HCT116 (cell line): ENCODE results near the gene VWA3B. TPM values are rescaled to one million over a fixed set of nuclear protein-coding genes. Genes with fewer than 3 reads are reported as not detected.

ENCODE experiments used
- ATAC-seq: fragments of 200-7000 bp; cut with Tn5 transposase; 2 replicates; pipeline ENCODE4 v1.9.1; 2020; ENCODE audit warnings: mild to moderate bottlenecking, moderate library complexity
- BruUV-seq: library from RNA; stranded (reverse); fragments of 400-500 nt; replicated peaks from 2 replicates; lab custom pipeline; 2021; lab: Mats Ljungman, UMichigan
- CTCF ChIA-PET: fragments of 300-600 bp; sonication (Branson Sonifier 250); formaldehyde crosslinking; loops from one replicate; lab custom pipeline; 2021; ENCODE audit warnings: antibody characterized with exemption; lab: Charles Lee
- POLR2A ChIA-PET: fragments of 300-600, 350-600 bp; sonication (Branson Sonifier 250); formaldehyde crosslinking; loops from one replicate; lab custom pipeline; 2021; ENCODE audit warnings: antibody characterized with exemption; lab: Charles Lee
- RAD21 ChIA-PET, 2 experiments: fragments of 300-600 bp; sonication (Branson Sonifier 250); formaldehyde crosslinking; loops; one replicate each; lab custom pipeline; 2023; ENCODE audit warnings: low total read pairs in 2 of 2; ENCODE audit not compliant: uncharacterized antibody in 2 of 2, unreplicated experiment in 2 of 2, low non-redundant PET in 1 of 2; lab: Charles Lee
- DNase-seq: peaks from one replicate; pipeline ENCODE4 v3.0.0-alpha.2; 2010; ENCODE audit warnings: low read depth, low spot score
- H2AFZ ChIP-seq: fragments of 200-600 bp; shearing (Covaris generic), sonication (generic); 2 replicates; pipeline ENCODE4 v1.6.1; 2017; ENCODE audit warnings: low read depth, mixed run types, mixed read lengths, antibody characterized with exemption, low read length; ENCODE audit not compliant: poor library complexity, severe bottlenecking
- H3K27ac ChIP-seq: 2 replicates; pipeline ENCODE4 v1.5.1; 2012; ENCODE audit warnings: low read depth, low read length
- H3K27me3 ChIP-seq: fragments of 200-600 bp; sonication (generic); 2 replicates; pipeline ENCODE4 v1.6.1; 2016; ENCODE audit warnings: mixed run types, low read length, mixed read lengths; ENCODE audit not compliant: insufficient read depth
- H3K36me3 ChIP-seq, 2 experiments: fragments of 200-500 bp in 1 of 2; fragments of 200-600 bp in 1 of 2; sonication (Bioruptor generic) in 1 of 2; sonication (generic) in 1 of 2; 2 replicates each; pipeline versions ENCODE4 v1.5.1 to v1.6.1; 2014 to 2016; ENCODE audit warnings: low read length in 2 of 2, inconsistent platforms in 1 of 2, mixed read lengths in 1 of 2, mixed run types in 1 of 2; ENCODE audit not compliant: insufficient read depth in 2 of 2, control insufficient read depth in 1 of 2
- H3K4me1 ChIP-seq, 2 experiments: fragments of 200-600 bp in 1 of 2; sonication (generic) in 1 of 2; 2 replicates each; pipeline versions ENCODE4 v1.5.1 to v1.6.1; 2012 to 2017; ENCODE audit warnings: low read length in 2 of 2, inconsistent platforms in 1 of 2, mild to moderate bottlenecking in 1 of 2, mixed read lengths in 1 of 2, mixed run types in 1 of 2, moderate library complexity in 1 of 2; ENCODE audit not compliant: insufficient read depth in 2 of 2, control insufficient read depth in 1 of 2
- H3K4me2 ChIP-seq: fragments of 200-600 bp; sonication (generic); 2 replicates; pipeline ENCODE4 v1.6.1; 2017; ENCODE audit warnings: mixed run types, low read length, mixed read lengths
- H3K4me3 ChIP-seq, 2 experiments: fragments of 200-600 bp in 1 of 2; sonication (generic) in 1 of 2; replicated peaks in 1 of 2; 2 replicates each; pipeline ENCODE4 v1.5.1; 2011 to 2016; ENCODE audit warnings: low read length in 2 of 2, control low read depth in 1 of 2, low read depth in 1 of 2, mild to moderate bottlenecking in 1 of 2, mixed read lengths in 1 of 2, mixed run types in 1 of 2
- H3K79me2 ChIP-seq: fragments of 200-600 bp; sonication (generic); 2 replicates; pipeline ENCODE4 v1.6.1; 2017; ENCODE audit warnings: mild to moderate bottlenecking, mixed run types, low read length, moderate library complexity, mixed read lengths; ENCODE audit not compliant: insufficient read depth
- H3K9ac ChIP-seq: fragments of 200-600 bp; sonication (generic); 2 replicates; pipeline ENCODE4 v1.6.1; 2016; ENCODE audit warnings: low read length, mixed read lengths
- H3K9me2 ChIP-seq: fragments of 200-600 bp; sonication (generic), shearing (Covaris generic); 2 replicates; pipeline ENCODE4 v1.6.1; 2017; ENCODE audit warnings: mixed run types, mild to moderate bottlenecking, moderate library complexity; ENCODE audit not compliant: insufficient read depth
- H3K9me3 ChIP-seq, 2 experiments: fragments of 200-500 bp in 1 of 2; fragments of 200-600 bp in 1 of 2; sonication (Bioruptor generic) in 1 of 2; sonication (generic) in 1 of 2; 2 replicates each; pipeline ENCODE4 v1.6.1; 2014 to 2017; ENCODE audit warnings: low read length in 2 of 2, mixed read lengths in 2 of 2, inconsistent platforms in 1 of 2, low read depth in 1 of 2, mild to moderate bottlenecking in 1 of 2, mixed run types in 1 of 2, moderate library complexity in 1 of 2; ENCODE audit not compliant: control insufficient read depth in 1 of 2, insufficient read depth in 1 of 2
- H4K20me1 ChIP-seq: fragments of 200-600 bp; sonication (generic), shearing (Covaris generic); 2 replicates; pipeline ENCODE4 v1.6.1; 2017; ENCODE audit warnings: mixed run types, mild to moderate bottlenecking, moderate library complexity; ENCODE audit not compliant: insufficient read depth
- ATF3 ChIP-seq: IDR thresholded peaks from 2 replicates; pipeline ENCODE4 v1.6.1; 2012
- CBX3 ChIP-seq: IDR thresholded peaks from 2 replicates; pipeline ENCODE4 v1.6.1; 2012; ENCODE audit warnings: low read depth
- CEBPB ChIP-seq: IDR thresholded peaks from 2 replicates; pipeline ENCODE4 v1.6.1; 2012; ENCODE audit warnings: low read depth
- EGR1 ChIP-seq: IDR thresholded peaks from 2 replicates; pipeline ENCODE4 v1.6.1; 2012; ENCODE audit warnings: low read depth
- EZH2 ChIP-seq: fragments of 200-600 bp; sonication (generic); IDR thresholded peaks from 2 replicates; pipeline ENCODE4 v1.6.1; 2017; ENCODE audit warnings: antibody characterized with exemption, mixed run types
- EZH2phosphoT487 ChIP-seq: fragments of 200-600 bp; IDR thresholded peaks from 2 replicates; pipeline ENCODE4 v1.6.1; 2018; ENCODE audit warnings: antibody characterized with exemption, borderline replicate concordance
- FOSL1 ChIP-seq: IDR thresholded peaks from 2 replicates; pipeline ENCODE4 v1.6.1; 2012; ENCODE audit warnings: low read depth
- JUND ChIP-seq: IDR thresholded peaks from 2 replicates; pipeline ENCODE4 v1.6.1; 2012
- POLR2A ChIP-seq: IDR thresholded peaks from 2 replicates; pipeline ENCODE4 v1.7.0; 2011; ENCODE audit warnings: borderline replicate concordance; ENCODE audit not compliant: insufficient read depth, insufficient read length; ENCODE audit errors: extremely low read depth
- POLR2AphosphoS5 ChIP-seq: IDR thresholded peaks from 2 replicates; pipeline ENCODE4 v1.6.1; 2011; ENCODE audit warnings: mild to moderate bottlenecking, low read depth, low read length, moderate library complexity
- RAD21 ChIP-seq: IDR thresholded peaks from 2 replicates; pipeline ENCODE4 v1.6.1; 2012; ENCODE audit warnings: low read depth, mild to moderate bottlenecking
- SIN3A ChIP-seq: IDR thresholded peaks from 2 replicates; pipeline ENCODE4 v1.6.1; 2012; ENCODE audit warnings: low read depth
- SRF ChIP-seq: IDR thresholded peaks from 2 replicates; pipeline ENCODE4 v1.6.1; 2012; ENCODE audit warnings: low read depth
- TCF7L2 ChIP-seq: IDR thresholded peaks from 2 replicates; pipeline ENCODE4 v1.7.0; 2011; ENCODE audit warnings: borderline replicate concordance, inconsistent platforms; ENCODE audit not compliant: insufficient read depth, insufficient read length; ENCODE audit errors: extremely low read depth
- YY1 ChIP-seq: IDR thresholded peaks from 2 replicates; pipeline ENCODE4 v1.6.1; 2011; ENCODE audit warnings: low read length, low read depth, moderate library complexity, mild to moderate bottlenecking; ENCODE audit not compliant: insufficient replicate concordance; ENCODE audit errors: extremely low read depth
- ZNF274 ChIP-seq: fragments of 200-500 bp; sonication (Bioruptor generic); IDR thresholded peaks from 2 replicates; pipeline ENCODE4 v1.6.1; 2014; ENCODE audit warnings: mild to moderate bottlenecking, low read depth, low read length, inconsistent platforms
- intact Hi-C: fragments of 100-400 bp; cut with micrococcal nuclease; formaldehyde crosslinking; loops from 2 replicates; pipeline ENCODE4 v1.10.0; 2022
- total RNA-seq: library from RNA; stranded (reverse); gene quantifications from one replicate; pipeline ENCODE4 v1.2.1, GENCODE V29; 2021; ENCODE audit not compliant: unreplicated experiment
- TF ChIP-seq, protein P1 (sequence below): IDR thresholded peaks from 2 replicates; pipeline ENCODE4 v1.6.1; 2011; ENCODE audit warnings: mild to moderate bottlenecking, low read length, moderate library complexity; ENCODE audit not compliant: insufficient replicate concordance; ENCODE audit errors: extremely low read depth
- TF ChIP-seq, protein P2 (sequence below): IDR thresholded peaks from 2 replicates; pipeline ENCODE4 v1.6.1; 2012; ENCODE audit warnings: low read depth
- TF ChIP-seq, protein P3 (sequence below), 3 experiments: fragments of 200-600 bp in 1 of 3; sonication (generic) in 1 of 3; IDR thresholded peaks in 2 of 3; conservative IDR thresholded peaks in 1 of 3; 2 replicates each; pipeline ENCODE4 v1.5.1; 2012 to 2017; ENCODE audit warnings: low read depth in 2 of 3, low read length in 2 of 3, antibody characterized with exemption in 1 of 3, borderline replicate concordance in 1 of 3, control low read depth in 1 of 3, mild to moderate bottlenecking in 1 of 3, mixed read lengths in 1 of 3, mixed run types in 1 of 3, moderate library complexity in 1 of 3; ENCODE audit not compliant: insufficient read depth in 1 of 3

The VWA3B gene
- total RNA-seq, 1 experiment from 2014 or later = 0.47 TPM

GRCh38 chr2:98110741-98111140 lies 23.8 kb downstream of the VWA3B start:
- no peak for ATAC-seq
- Histone ChIP-seq H3K9ac (no peak overlapping the region), H3K4me3 (no peak overlapping the region), H3K4me2 (no peak overlapping the region), H3K27me3 (no peaks in the 10 kb centered on the region), H3K4me1 (no peaks in the 10 kb centered on the region), H4K20me1 (no peaks in the 10 kb centered on the region), H3K9me2 (no peaks in the 10 kb centered on the region), H3K9me3 (no peaks in the 10 kb centered on the region; a peak in 1 of 4 replicates), H3K36me3 (no peaks in the 10 kb centered on the region), H3K79me2 (no peaks in the 10 kb centered on the region), H2AFZ (no peak overlapping the region), H3K27ac (no peak overlapping the region)
- TF ChIP-seq ZNF274 (no peak), CBX3 (no peak), EZH2phosphoT487 (no peak), POLR2A (no peak), ATF3 (no peak), FOSL1 (no peak), POLR2AphosphoS5 (no peak), JUND (no peak), SRF (no peak), CEBPB (no peak), RAD21 (no peak), SIN3A (no peak), EZH2 (no peak), YY1 (no peak), EGR1 (no peak), TCF7L2 (no peak)
- TF ChIP-seq, protein P1, sequence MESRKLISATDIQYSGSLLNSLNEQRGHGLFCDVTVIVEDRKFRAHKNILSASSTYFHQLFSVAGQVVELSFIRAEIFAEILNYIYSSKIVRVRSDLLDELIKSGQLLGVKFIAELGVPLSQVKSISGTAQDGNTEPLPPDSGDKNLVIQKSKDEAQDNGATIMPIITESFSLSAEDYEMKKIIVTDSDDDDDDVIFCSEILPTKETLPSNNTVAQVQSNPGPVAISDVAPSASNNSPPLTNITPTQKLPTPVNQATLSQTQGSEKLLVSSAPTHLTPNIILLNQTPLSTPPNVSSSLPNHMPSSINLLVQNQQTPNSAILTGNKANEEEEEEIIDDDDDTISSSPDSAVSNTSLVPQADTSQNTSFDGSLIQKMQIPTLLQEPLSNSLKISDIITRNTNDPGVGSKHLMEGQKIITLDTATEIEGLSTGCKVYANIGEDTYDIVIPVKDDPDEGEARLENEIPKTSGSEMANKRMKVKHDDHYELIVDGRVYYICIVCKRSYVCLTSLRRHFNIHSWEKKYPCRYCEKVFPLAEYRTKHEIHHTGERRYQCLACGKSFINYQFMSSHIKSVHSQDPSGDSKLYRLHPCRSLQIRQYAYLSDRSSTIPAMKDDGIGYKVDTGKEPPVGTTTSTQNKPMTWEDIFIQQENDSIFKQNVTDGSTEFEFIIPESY = no peak
- TF ChIP-seq, protein P2, sequence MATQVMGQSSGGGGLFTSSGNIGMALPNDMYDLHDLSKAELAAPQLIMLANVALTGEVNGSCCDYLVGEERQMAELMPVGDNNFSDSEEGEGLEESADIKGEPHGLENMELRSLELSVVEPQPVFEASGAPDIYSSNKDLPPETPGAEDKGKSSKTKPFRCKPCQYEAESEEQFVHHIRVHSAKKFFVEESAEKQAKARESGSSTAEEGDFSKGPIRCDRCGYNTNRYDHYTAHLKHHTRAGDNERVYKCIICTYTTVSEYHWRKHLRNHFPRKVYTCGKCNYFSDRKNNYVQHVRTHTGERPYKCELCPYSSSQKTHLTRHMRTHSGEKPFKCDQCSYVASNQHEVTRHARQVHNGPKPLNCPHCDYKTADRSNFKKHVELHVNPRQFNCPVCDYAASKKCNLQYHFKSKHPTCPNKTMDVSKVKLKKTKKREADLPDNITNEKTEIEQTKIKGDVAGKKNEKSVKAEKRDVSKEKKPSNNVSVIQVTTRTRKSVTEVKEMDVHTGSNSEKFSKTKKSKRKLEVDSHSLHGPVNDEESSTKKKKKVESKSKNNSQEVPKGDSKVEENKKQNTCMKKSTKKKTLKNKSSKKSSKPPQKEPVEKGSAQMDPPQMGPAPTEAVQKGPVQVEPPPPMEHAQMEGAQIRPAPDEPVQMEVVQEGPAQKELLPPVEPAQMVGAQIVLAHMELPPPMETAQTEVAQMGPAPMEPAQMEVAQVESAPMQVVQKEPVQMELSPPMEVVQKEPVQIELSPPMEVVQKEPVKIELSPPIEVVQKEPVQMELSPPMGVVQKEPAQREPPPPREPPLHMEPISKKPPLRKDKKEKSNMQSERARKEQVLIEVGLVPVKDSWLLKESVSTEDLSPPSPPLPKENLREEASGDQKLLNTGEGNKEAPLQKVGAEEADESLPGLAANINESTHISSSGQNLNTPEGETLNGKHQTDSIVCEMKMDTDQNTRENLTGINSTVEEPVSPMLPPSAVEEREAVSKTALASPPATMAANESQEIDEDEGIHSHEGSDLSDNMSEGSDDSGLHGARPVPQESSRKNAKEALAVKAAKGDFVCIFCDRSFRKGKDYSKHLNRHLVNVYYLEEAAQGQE = no peak
- TF ChIP-seq, protein P3, sequence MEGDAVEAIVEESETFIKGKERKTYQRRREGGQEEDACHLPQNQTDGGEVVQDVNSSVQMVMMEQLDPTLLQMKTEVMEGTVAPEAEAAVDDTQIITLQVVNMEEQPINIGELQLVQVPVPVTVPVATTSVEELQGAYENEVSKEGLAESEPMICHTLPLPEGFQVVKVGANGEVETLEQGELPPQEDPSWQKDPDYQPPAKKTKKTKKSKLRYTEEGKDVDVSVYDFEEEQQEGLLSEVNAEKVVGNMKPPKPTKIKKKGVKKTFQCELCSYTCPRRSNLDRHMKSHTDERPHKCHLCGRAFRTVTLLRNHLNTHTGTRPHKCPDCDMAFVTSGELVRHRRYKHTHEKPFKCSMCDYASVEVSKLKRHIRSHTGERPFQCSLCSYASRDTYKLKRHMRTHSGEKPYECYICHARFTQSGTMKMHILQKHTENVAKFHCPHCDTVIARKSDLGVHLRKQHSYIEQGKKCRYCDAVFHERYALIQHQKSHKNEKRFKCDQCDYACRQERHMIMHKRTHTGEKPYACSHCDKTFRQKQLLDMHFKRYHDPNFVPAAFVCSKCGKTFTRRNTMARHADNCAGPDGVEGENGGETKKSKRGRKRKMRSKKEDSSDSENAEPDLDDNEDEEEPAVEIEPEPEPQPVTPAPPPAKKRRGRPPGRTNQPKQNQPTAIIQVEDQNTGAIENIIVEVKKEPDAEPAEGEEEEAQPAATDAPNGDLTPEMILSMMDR (IDR thresholded peaks at IDR 0.05 in 2 of 3, conservative IDR thresholded peaks at IDR 0.05 in 1 of 3; ENCODE audit: borderline replicate concordance in 1 of 3, insufficient read depth in 1 of 3, low read depth in 2 of 3, low read length in 2 of 3) = no peak
- RAD21 ChIA-PET = no interaction called here
- DNase-seq = no peak
- no TSS peak for BruUV-seq
- CTCF ChIA-PET = no interaction called here
- intact Hi-C loops = no loop called here
- POLR2A ChIA-PET = no interaction called here
